Adrenal gland (tissue), 5 donors: ENCODE data around the gene SLC22A17.

ENCODE experiments used
- CTCF ChIP-seq, 6 experiments: fragments of 450-650 bp in 4 of 6; fragments of 200-600 bp in 2 of 6; sonication (generic) in 1 of 6; IDR thresholded peaks; 1 replicate in 5 of 6; 2 replicates in 1 of 6; pipeline versions ENCODE4 v1.5.1 to v1.8.0; 2016 to 2021; ENCODE audit warnings: antibody characterized with exemption in 6 of 6, mild to moderate bottlenecking in 2 of 6, moderate library complexity in 1 of 6
- POLR2A ChIP-seq, 2 donors: fragments of 450-650 bp; IDR thresholded peaks; one replicate each; pipeline ENCODE4 v1.6.1; 2017; ENCODE audit warnings: antibody characterized with exemption in 2 of 2, mild to moderate bottlenecking in 2 of 2, moderate library complexity in 1 of 2
- donor health status: DM: no; HTN: no; CAD: no.

DNA sequence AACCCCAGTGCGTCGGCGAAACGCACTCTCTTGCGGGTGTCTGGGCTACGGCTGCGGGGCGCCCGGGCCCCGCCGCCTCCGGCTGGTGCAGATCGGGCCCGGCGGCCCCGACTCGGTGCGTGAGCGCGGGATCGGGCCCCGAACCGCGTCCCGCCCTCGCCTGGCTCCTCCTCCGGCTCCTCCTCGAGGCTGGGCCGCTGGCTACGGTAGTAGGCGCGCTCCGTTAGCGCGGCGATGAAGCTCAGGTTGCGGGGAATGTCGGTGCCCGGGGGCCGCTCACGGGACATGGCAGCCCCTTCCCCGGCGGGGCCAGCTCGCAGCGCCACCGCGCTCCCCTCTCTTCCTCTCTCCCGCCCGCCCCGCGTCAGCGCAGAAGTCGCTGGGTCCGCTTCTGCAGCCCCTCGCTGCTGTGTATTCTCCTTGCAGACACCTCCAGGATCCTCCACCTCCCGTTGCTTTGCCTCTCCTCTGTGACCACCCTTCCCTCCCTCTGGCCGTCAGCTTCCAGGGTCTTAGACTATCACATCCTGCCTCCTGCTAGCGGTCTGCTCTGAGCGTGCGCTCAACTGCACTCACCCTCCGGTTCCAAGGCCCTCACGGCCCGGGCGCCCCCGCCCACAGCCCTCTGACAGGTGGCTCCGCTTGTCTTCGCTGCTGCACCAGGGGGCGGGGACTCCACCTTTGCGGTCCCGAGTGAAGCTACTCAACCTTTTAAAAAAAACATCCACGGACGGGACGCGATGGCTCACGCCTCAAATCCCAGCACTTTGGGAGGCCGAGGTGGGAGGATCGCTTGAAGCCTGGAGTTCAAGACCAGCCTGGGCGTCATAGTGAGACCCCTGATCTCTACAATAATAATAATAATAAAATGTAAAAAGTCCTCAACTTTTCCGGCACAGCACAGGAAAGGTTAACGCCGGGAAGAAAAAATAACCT is 50.1 kb downstream of the SLC22A17 start, which contains the start of gene PPP1R3E:
- no peak for TF ChIP-seq CTCF (IDR thresholded peaks at IDR 0.05)
- peak in 1 of 2 donors; percentile 56 for TF ChIP-seq POLR2A (IDR thresholded peaks at IDR 0.05)
